Kidney epithelial cell (primary cell): ENCODE data around the gene PMPCA. TPM values are rescaled to one million over a fixed set of nuclear protein-coding genes. Genes with fewer than 3 reads are reported as not detected.
"Not testable (repeated sequence)": the region's sequence is repeated elsewhere in the genome, so short reads cannot be mapped to it uniquely, and the experiment has no call there.

Source experiments
- DNase-seq: peaks from one replicate; pipeline ENCODE4 v3.0.0-alpha.2; 2010; ENCODE audit warnings: low read depth
- H3K27me3 ChIP-seq: 2 replicates; pipeline ENCODE4 v1.6.0; 2011; ENCODE audit warnings: low read length; ENCODE audit not compliant: control insufficient read depth, insufficient read depth
- H3K36me3 ChIP-seq: 2 replicates; pipeline ENCODE4 v1.5.1; 2011; ENCODE audit warnings: low read length; ENCODE audit not compliant: control insufficient read depth, insufficient read depth
- H3K4me3 ChIP-seq: 2 replicates; pipeline ENCODE4 v1.5.1; 2011; ENCODE audit warnings: low read depth, mild to moderate bottlenecking, control low read depth, low read length
- total RNA-seq: library from RNA; depleted of rRNA; stranded (reverse); fragments of >200 nt; gene quantifications from 2 replicates; pipeline ENCODE4 v1.2.3, GENCODE V29; 2015
- TF ChIP-seq, protein P1 (sequence below): IDR thresholded peaks from 2 replicates; pipeline ENCODE4 v1.5.1; 2011; ENCODE audit warnings: mild to moderate bottlenecking, moderate library complexity, low read length, control low read depth, inconsistent platforms; ENCODE audit not compliant: insufficient read depth, poor library complexity, severe bottlenecking

The PMPCA gene
- total RNA-seq, 1 donor from 2014 or later, result 49.9 TPM

GRCh38 chr9:136424750-136425362, 14.4 kb downstream of the PMPCA start:
- TF ChIP-seq, protein P1, sequence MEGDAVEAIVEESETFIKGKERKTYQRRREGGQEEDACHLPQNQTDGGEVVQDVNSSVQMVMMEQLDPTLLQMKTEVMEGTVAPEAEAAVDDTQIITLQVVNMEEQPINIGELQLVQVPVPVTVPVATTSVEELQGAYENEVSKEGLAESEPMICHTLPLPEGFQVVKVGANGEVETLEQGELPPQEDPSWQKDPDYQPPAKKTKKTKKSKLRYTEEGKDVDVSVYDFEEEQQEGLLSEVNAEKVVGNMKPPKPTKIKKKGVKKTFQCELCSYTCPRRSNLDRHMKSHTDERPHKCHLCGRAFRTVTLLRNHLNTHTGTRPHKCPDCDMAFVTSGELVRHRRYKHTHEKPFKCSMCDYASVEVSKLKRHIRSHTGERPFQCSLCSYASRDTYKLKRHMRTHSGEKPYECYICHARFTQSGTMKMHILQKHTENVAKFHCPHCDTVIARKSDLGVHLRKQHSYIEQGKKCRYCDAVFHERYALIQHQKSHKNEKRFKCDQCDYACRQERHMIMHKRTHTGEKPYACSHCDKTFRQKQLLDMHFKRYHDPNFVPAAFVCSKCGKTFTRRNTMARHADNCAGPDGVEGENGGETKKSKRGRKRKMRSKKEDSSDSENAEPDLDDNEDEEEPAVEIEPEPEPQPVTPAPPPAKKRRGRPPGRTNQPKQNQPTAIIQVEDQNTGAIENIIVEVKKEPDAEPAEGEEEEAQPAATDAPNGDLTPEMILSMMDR, result no peak
- Histone ChIP-seq H3K27me3 (no peaks in the 10 kb centered on the region), H3K36me3 (peaks cover 1% of the 10 kb centered on the region), H3K4me3 (no peak overlapping the region)
- no peak for DNase-seq

DNA sequence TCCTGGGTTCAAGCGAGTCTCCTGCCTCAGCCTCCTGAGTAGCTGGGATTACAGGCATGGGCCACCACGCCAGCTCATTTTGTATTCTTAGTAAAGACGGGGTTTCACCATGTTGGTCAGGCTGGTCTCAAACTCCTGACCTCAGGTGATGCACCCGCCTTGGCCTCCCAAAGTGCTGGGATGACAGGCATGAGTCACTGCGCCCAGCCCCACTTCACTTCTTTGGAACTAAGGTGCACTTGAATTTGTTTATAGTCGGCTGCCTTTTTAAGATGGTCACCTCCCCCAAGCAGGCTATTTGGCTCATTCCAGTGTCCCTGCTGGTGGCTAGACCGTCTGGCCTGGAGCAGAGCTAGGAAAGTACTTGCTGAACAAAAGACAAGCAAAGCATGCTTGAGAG, 14.9 kb downstream of the PMPCA start:
- H3K4me3 ChIP-seq, DNase-seq, H3K27me3 ChIP-seq, H3K36me3 ChIP-seq: not testable (repeated sequence)

GRCh38 chr9:136426787-136427186, 16.3 kb downstream of the PMPCA start:
- TF ChIP-seq, protein P1, result no peak
- Histone ChIP-seq H3K36me3 (peaks cover 1% of the 10 kb centered on the region), H3K27me3 (no peaks in the 10 kb centered on the region), H3K4me3 (no peak overlapping the region)
- DNase-seq, result no peak

DNA sequence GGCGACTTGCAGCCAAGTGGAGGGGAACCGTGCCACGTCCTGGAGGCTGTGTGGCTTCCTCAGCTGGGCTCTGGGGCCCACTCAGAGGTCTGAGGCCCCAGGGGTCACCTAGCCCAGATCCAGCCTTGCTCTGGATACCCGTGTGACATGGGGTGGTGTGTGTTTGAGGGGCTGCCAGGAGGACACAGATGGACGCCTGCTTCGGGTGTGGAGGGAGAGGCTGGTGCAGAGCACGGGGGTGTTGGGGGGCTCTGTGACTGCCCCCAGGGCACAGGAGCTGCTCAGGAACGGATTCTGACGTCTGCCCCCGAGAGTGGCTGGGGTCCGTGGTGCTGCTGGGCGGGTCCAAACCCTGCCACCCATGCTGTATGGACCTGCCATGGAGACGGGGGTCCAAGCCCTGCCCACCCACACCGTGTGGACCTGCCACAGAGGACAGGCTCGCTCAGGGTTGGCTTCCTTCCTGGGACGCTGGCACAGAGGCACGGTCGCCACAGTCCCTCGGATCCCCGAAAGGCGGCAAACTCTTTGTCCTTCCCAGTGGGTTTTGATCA, 18.7 kb downstream of the PMPCA start:
- H3K36me3 ChIP-seq, result peaks cover 1% of the 10 kb centered on the region
- H3K4me3 ChIP-seq, result no peak overlapping the region
- H3K27me3 ChIP-seq, result no peaks in the 10 kb centered on the region
- TF ChIP-seq, protein P1, result no peak
- no peak for DNase-seq

GRCh38 chr9:136429683-136430491, 19.4 kb downstream of the PMPCA start:
- TF ChIP-seq, protein P1, result no peak
- no peak for DNase-seq
- Histone ChIP-seq H3K36me3 (peaks cover 1% of the 10 kb centered on the region), H3K27me3 (no peaks in the 10 kb centered on the region), H3K4me3 (no peak overlapping the region)

GRCh38 chr9:136430588-136431234, 20.3 kb downstream of the PMPCA start:
- H3K4me3 ChIP-seq, result no peak overlapping the region
- no peaks in the 10 kb centered on the region for H3K27me3 ChIP-seq
- DNase-seq, result no peak
- peaks cover 1% of the 10 kb centered on the region for H3K36me3 ChIP-seq
- TF ChIP-seq, protein P1, result no peak
